GM12872 (cell line): ENCODE data around the gene RBM3.

Source experiments
- TF ChIP-seq, protein P1 (sequence below): IDR thresholded peaks from 3 replicates; pipeline ENCODE4 v1.5.1; 2011; ENCODE audit warnings: low read depth, mild to moderate bottlenecking, low read length, moderate library complexity; ENCODE audit not compliant: insufficient read depth

RBM3 gene

DNA sequence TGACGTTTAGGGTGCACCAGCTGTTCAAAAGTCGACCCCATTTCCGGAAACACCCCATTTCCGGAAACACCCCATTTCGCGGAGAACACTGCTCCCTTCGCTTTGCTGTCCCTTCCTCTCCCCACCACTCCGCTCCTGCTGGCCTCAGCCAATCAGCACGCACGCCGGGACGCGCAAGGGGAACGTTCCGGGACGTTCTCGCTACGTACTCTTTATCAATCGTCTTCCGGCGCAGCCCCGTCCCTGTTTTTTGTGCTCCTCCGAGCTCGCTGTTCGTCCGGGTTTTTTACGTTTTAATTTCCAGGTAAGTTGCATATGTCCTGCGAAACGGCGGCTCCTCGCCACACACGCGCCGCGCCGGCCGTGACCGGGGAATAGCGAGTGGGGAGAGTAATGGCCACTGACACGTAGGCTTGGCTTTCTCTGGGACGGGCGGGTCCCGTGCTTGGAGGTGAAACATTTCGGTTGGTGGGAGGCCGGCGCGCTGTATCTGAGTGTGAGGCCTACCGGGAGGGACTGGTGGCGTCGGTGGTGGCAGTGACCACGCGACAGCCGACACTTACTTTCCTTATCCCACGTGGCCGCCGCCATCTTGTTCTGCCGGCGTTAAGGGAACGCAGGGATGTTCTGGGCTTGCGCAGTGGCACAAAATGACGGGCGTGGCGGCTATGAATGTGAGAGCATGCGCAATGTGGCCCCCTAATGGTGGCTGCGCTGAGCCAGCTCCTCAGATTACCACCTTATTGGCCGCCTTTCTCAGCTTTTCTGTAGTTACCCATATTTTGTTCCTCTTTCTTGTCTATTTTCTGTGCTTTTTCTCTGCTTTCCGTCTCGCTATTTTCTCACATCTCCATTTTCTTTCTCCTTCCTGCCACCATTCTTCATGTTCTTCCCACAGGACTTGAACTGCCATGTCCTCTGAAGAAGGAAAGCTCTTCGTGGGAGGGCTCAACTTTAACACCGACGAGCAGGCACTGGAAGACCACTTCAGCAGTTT, at the start of gene RBM3:
Gene RBM3 (plus strand): TSS at position 215 of the 997 bp plus-strand sequence. CDS start 697 bp downstream, at position 912.
- TF ChIP-seq, protein P1, sequence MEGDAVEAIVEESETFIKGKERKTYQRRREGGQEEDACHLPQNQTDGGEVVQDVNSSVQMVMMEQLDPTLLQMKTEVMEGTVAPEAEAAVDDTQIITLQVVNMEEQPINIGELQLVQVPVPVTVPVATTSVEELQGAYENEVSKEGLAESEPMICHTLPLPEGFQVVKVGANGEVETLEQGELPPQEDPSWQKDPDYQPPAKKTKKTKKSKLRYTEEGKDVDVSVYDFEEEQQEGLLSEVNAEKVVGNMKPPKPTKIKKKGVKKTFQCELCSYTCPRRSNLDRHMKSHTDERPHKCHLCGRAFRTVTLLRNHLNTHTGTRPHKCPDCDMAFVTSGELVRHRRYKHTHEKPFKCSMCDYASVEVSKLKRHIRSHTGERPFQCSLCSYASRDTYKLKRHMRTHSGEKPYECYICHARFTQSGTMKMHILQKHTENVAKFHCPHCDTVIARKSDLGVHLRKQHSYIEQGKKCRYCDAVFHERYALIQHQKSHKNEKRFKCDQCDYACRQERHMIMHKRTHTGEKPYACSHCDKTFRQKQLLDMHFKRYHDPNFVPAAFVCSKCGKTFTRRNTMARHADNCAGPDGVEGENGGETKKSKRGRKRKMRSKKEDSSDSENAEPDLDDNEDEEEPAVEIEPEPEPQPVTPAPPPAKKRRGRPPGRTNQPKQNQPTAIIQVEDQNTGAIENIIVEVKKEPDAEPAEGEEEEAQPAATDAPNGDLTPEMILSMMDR, result peak; percentile 45; the same call in 1 of the 3 replicates

DNA sequence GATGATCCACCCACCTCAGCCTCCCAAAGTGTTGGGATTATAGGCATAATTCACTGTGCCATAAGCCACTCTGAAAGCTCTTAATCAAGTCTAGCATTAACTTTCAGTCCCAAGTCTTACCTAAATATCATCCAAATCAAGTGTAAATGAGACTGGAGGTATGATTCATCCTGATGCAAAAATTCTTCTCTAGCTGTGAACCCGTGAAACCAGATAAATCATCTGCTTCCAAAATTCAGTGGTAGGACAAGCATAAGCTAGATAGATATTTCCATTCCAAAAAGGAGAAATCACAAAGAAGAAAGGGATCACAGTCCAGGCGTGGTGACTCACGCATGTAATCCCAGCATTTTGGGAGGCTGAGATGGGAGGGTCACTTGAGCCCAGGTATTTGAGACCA, 43.5 kb upstream of the RBM3 start:
- TF ChIP-seq, protein P1, result no peak

DNA sequence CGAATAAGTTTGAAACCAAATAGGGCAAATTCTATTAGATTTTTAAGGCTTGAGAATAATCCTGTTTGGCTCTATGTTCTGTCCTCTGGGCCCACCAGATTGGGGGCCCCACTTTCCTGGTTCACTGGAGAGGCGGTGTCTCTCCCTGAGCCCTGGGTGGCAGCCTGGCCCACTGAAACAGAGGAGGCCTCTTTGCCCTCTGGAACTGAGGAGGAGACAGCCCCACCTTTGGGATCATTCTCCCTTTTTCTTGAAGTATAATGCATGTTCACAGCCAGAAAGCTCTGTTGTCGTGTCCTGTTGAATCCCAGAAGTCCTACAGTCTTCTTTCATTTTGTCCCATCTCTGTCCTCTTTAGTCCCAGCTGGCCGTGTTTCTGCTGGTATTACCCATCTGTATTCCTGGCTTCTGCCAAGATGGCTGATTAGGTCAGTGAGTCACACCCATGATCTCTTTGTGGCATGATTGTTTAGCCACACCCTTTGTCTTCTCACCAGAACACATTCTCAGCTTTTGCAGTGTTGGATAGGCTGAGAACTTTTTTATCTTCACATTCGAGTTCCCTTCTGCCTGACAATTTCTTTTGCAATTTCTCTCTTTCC, 42.8 kb upstream of the RBM3 start:
- TF ChIP-seq, protein P1, result no peak

DNA sequence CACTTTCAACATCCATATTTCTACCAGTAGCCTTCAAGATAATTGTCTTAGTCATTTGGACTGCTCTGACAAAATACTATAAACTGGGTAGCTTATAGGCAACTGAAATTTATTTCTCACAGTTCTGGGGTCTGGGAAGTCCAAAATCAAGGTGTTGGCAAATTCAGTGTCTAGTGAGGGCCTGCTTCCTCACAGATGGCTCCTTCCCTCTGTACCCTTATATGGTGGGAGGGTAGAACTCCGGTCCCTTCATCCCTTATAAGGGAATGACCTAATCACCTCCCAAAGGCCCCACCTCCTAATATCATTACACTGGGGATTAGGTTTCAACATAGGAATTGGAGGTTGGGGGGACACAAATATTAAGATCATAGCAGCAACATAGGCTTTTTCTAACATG, 42.1 kb upstream of the RBM3 start:
- TF ChIP-seq, protein P1, result no peak

DNA sequence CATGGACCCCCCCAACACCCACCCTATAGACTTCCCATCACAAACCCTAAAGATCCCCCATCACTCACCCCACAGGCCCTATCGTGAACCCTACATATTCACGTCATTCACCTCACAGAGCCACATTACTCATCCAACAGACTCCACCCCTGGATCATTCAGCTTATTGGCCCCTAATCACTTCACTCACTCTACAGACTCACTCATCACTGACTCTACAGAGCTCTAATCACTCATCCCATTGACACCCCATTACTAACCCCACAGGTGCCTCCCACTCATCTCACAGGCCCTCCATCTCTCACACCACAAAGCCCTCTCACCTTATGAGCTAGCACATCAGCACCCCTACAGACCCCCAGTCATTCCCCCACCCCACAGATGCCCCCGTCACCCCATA, 41.1 kb upstream of the RBM3 start:
- TF ChIP-seq, protein P1, result no peak

DNA sequence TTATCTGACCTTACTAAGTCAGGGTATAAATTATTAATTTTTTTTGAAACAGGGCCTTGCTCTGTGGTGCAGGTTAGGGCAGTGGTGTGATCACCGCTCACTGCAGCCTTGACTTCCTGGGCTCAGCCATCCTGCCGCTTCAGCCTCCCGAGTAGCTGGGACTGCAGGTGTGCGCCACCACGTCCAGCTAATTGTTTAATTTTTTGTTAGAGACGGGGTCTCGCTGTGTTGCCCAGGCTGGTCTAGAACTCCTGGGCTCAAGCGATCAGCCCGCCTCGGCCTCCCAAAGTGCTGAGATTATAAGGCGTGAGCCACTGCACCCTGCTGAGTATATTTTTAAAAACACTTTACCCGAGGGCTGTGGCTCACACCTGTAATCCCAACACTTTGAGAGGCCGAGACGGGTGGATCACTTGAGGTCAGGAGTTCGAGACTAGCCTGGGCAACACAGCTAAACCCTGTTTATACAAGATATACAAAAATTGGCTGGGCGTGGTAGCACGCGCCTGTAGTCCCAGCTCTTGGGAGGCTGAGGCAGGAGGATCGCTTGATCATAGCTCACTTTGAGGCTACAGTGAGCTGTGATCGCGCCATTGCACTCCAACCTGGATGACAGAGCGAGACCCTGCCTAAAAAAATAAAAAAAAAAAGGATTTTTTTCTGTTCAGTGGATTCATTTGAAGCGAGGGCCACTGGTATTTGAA, 35.5 kb upstream of the RBM3 start:
- TF ChIP-seq, protein P1, result no peak
